Lower leg skin (tissue), 4 donors: ENCODE data around the gene INSYN2B. TPM values are rescaled to one million over a fixed set of nuclear protein-coding genes. Genes with fewer than 3 reads are reported as not detected.

Experiments
- DNase-seq, 2 donors: peaks; one replicate each; pipeline ENCODE4 v3.0.0-alpha.2; 2019; ENCODE audit warnings: low spot score in 2 of 2
- H3K4me3 ChIP-seq: fragments of 200-600 bp; sonication (generic); 2 replicates; pipeline ENCODE4 v1.5.1; 2017; ENCODE audit warnings: mild to moderate bottlenecking, low read depth; ENCODE audit not compliant: poor library complexity, severe bottlenecking
- POLR2A ChIP-seq, 2 donors: fragments of 450-650 bp; IDR thresholded peaks; one replicate each; pipeline ENCODE4 v1.6.1; 2016 to 2017; ENCODE audit warnings: antibody characterized with exemption in 2 of 2, mild to moderate bottlenecking in 1 of 2, moderate library complexity in 1 of 2
- WGBS, 2 donors: methylation state at CpG; one replicate each; pipeline ENCODE4 v1.1.5; 2018; 5-methylcytosine and 5-hydroxymethylcytosine counted together
- intact Hi-C: fragments of 100-400 bp; cut with DNase I; formaldehyde crosslinking; loops from one replicate; pipeline ENCODE4 v1.15.0; 2023; ENCODE audit warnings: low total_unique reads
- total RNA-seq, 4 donors: library from RNA; depleted of rRNA; stranded (reverse); fragments of >200 nt; gene quantifications; one replicate each; pipeline ENCODE4 v1.1.0, GENCODE V29; 2016
- TF ChIP-seq, protein P1 (sequence below), 3 donors: fragments of 450-650 bp; IDR thresholded peaks; one replicate each; pipeline ENCODE4 v1.5.1; 2016; ENCODE audit warnings: antibody characterized with exemption in 3 of 3, mild to moderate bottlenecking in 3 of 3, moderate library complexity in 2 of 3

Gene INSYN2B
- total RNA-seq, 4 donors from 2014 or later, result 0.15 to 2.0 (median 0.82) TPM

DNA sequence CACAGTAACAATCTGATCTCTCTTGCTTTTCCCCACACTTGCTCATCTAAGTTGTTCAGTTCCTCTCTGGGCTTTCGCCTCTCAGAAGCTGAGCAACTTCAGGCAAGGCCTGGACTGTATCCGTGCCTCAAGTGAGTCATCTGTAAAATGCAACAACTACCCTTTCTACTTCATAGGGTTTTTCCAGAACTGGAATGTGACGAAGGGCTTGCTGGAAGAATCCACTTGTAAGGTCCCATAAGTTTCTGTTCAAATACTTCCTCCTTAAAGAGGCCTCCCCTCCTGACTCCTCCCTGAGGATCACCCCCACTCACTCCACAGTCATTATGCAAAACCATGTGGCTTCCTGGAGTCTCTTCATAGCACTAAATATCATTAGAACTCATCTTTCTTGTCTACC is 17.5 kb upstream of the INSYN2B start:
- 88 to 94% methylated on average over 3 of the region's 3 CpGs for WGBS, 2 donors
- no peak for DNase-seq
- intact Hi-C loops, result no loop called here
- no peak overlapping the region for H3K4me3 ChIP-seq
- TF ChIP-seq, protein P1, sequence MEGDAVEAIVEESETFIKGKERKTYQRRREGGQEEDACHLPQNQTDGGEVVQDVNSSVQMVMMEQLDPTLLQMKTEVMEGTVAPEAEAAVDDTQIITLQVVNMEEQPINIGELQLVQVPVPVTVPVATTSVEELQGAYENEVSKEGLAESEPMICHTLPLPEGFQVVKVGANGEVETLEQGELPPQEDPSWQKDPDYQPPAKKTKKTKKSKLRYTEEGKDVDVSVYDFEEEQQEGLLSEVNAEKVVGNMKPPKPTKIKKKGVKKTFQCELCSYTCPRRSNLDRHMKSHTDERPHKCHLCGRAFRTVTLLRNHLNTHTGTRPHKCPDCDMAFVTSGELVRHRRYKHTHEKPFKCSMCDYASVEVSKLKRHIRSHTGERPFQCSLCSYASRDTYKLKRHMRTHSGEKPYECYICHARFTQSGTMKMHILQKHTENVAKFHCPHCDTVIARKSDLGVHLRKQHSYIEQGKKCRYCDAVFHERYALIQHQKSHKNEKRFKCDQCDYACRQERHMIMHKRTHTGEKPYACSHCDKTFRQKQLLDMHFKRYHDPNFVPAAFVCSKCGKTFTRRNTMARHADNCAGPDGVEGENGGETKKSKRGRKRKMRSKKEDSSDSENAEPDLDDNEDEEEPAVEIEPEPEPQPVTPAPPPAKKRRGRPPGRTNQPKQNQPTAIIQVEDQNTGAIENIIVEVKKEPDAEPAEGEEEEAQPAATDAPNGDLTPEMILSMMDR (IDR thresholded peaks at IDR 0.05), result no peak
- no peak for TF ChIP-seq POLR2A (IDR thresholded peaks at IDR 0.05)

DNA sequence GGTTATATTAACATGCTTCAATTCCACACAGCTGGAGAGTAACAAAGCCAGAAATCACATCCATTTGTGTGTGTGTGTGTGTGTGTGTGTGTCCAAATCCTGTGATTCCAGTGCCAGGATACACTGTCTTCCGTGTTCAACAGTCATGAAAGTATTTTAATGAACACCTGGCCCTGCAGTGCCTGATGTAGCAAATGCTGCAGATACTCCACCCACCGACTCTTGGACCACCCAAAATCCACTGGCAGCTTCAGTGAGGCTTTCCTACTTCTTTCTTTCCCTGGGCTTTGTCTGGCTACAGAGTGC is 13.1 kb upstream of the INSYN2B start:
- intact Hi-C loops, result no loop called here

DNA sequence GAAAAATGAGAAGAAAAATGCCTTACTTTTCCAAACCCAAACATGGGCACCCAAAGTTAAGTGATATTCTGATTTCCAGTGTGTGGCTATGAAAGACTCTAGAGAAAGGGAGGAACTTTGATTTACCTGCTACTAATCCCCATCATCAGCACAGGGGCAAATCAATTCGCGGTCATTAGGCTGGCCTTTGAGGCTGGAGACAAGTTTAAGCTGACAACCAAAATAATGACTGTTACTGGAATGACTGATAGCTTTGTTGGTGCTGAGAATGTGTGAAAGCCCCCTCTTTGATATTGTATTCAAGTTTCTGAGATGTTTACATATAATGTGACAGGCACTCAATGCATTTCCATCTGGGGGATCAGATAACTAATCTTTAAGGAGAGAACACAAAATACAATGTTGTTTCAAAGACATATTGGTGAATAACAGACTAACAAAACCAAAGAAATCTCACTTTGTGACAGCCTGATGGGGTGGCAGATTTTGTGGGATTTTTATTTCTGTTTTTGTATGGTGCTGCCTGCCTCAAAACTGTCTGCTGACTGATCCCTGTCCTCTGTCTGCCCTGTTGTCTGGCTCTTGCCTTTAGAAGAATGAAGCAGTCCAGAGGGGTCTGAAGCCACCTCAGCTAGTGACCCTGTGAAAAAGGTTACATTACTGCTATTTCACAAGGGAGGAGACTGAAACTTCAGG is 12.6 kb upstream of the INSYN2B start:
- no peak overlapping the region for H3K4me3 ChIP-seq
- DNase-seq, result no peak
- intact Hi-C loops, result no loop called here
- no peak for TF ChIP-seq POLR2A (IDR thresholded peaks at IDR 0.05)
- TF ChIP-seq, protein P1 (IDR thresholded peaks at IDR 0.05), result no peak
- 98% methylated on average over 2 of the region's 2 CpGs for WGBS, 2 donors

More for the DNA sequence above, 13.1 kb upstream of the INSYN2B start:
- TF ChIP-seq POLR2A (IDR thresholded peaks at IDR 0.05), result no peak
- TF ChIP-seq, protein P1 (IDR thresholded peaks at IDR 0.05), result no peak
- no peak for DNase-seq
- no peak overlapping the region for H3K4me3 ChIP-seq
- WGBS, 2 donors, result 35 to 38% methylated on average over 2 of the region's 2 CpGs

DNA sequence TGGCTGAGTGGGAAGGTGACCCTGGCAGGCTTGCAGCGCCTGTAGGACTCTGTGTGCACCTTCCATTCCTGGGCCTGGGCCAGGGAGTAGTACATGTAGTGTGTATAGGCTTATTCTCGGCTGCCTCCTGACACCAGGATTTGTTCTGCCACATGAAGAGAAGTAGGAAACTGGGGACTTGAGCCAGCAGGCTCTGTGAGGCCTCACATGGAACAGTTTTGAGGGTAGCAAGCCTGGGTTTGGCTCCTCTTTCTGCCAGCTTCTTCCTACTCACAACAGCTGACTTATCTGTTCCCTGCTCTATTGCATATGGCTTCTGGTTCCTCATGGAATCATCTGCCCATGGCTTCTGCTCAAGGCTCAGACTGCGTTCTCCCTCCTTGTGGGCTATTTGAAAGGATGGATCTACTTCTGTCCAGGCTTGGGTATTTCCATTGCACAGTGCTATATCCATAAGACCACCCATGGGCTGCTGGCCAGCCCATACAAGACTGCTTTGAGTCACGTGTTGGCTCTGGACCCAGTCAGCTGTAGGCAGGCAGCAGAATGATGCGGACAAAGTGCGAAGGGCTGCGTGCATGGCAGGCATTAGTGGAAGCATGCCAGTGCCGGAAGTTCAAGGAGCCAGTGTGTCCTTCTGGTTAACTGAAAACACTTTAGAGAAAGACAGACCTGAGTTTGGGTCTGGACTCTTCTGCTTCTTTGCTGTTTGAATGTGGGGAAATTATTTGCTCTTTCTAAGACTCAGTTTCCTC is 11.0 kb upstream of the INSYN2B start:
- no peak for DNase-seq
- no peak overlapping the region for H3K4me3 ChIP-seq
- intact Hi-C loops, result no loop called here
- no peak for TF ChIP-seq POLR2A (IDR thresholded peaks at IDR 0.05)
- TF ChIP-seq, protein P1 (IDR thresholded peaks at IDR 0.05), result no peak
- WGBS, 2 donors, result 73 to 83% methylated on average over 8 of the region's 8 CpGs

DNA sequence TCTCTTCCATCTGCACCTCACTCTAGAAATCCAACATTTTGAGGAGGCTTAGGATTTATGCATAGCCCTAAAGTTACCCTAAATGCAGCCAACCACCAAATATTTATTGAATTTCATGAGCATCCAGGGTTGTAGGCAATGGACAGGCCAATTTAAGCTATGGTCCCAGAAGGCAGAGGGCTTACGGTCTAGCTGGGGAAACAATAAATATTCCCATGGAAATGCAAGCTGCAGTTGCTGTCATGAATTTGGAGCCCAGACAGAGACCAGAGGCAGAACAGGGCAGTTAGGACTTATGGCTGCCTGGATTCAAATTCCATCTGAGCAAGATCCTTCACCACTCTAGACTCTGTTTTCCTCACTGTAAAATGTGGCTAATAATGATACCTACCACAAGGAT is 9.1 kb upstream of the INSYN2B start:
- H3K4me3 ChIP-seq, result no peak overlapping the region
- TF ChIP-seq POLR2A (IDR thresholded peaks at IDR 0.05), result no peak
- TF ChIP-seq, protein P1 (IDR thresholded peaks at IDR 0.05), result no peak
- intact Hi-C loops, result no loop called here
- 72 to 79% methylated on average over 1 of the region's 1 CpG for WGBS, 2 donors
- DNase-seq, result no peak
